ENCODE measurements around the gene NWD2. TPM values are rescaled to one million over a fixed set of nuclear protein-coding genes. Genes with fewer than 3 reads are reported as not detected.

Gene NWD2
- total RNA-seq, 1 donor from 2014 or later, result not detected

DNA sequence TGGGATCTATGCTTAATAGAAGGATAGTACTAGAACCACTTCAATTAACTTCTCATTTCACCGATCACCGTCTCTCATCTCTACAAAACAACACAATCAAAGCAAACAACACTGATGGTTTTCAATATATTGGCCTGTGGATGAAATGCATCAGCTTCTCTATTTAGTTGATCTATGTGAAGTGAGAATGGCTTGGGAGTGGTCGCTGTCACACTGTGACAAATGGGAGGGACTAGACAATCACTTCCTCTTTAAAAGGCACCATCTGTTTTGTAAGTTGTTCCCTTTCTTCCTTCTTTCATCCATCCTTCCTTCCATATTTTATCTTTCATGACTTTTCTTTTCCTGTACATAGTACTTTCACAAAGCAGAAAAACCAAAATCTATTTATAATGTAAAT is 23.9 kb upstream of the NWD2 start:
- no peaks in the 10 kb centered on the region for H3K4me1 ChIP-seq
- H3K27ac ChIP-seq (replicated peaks), result no peak overlapping the region
- intact Hi-C loops (cut with micrococcal nuclease), result no loop called here
- H3K9me3 ChIP-seq (replicated peaks), result no peaks in the 10 kb centered on the region
- TF ChIP-seq, protein P1, sequence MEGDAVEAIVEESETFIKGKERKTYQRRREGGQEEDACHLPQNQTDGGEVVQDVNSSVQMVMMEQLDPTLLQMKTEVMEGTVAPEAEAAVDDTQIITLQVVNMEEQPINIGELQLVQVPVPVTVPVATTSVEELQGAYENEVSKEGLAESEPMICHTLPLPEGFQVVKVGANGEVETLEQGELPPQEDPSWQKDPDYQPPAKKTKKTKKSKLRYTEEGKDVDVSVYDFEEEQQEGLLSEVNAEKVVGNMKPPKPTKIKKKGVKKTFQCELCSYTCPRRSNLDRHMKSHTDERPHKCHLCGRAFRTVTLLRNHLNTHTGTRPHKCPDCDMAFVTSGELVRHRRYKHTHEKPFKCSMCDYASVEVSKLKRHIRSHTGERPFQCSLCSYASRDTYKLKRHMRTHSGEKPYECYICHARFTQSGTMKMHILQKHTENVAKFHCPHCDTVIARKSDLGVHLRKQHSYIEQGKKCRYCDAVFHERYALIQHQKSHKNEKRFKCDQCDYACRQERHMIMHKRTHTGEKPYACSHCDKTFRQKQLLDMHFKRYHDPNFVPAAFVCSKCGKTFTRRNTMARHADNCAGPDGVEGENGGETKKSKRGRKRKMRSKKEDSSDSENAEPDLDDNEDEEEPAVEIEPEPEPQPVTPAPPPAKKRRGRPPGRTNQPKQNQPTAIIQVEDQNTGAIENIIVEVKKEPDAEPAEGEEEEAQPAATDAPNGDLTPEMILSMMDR (IDR thresholded peaks at IDR 0.05; ENCODE audit: borderline replicate concordance), result no peak
- H3K27me3 ChIP-seq (ENCODE audit: low read depth), result no peaks in the 10 kb centered on the region
- DNase-seq, result no peak
- no peak overlapping the region for H3K4me3 ChIP-seq
- H3K36me3 ChIP-seq, result no peaks in the 10 kb centered on the region

DNA sequence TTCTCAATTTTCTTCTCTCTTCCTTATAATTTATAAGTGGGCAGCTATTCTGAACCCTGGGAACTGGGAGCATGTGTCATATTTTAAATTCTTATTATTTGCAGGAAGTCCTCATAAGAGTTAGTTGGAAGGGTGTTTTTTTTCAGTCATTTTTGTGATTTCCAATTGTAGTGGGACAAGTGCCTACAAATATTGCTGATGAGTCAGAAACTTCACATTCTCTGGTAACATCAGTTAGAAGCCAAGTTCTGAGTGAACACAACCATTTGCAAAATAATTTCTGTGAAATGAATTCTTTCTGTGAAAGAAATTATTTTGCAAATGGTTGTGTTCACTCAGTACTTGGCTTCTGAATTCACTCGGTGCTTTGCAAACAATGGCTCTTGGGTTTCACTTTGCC is 20.8 kb upstream of the NWD2 start:
- Histone ChIP-seq H3K4me3 (no peak overlapping the region), H3K9me3 (replicated peaks) (no peaks in the 10 kb centered on the region), H3K27me3 (ENCODE audit: low read depth) (no peaks in the 10 kb centered on the region), H3K27ac (replicated peaks) (no peak overlapping the region), H3K4me1 (no peaks in the 10 kb centered on the region), H3K36me3 (no peaks in the 10 kb centered on the region)
- DNase-seq, result no peak
- intact Hi-C loops (cut with micrococcal nuclease), result no loop called here
- TF ChIP-seq, protein P1 (IDR thresholded peaks at IDR 0.05; ENCODE audit: borderline replicate concordance), result no peak

DNA sequence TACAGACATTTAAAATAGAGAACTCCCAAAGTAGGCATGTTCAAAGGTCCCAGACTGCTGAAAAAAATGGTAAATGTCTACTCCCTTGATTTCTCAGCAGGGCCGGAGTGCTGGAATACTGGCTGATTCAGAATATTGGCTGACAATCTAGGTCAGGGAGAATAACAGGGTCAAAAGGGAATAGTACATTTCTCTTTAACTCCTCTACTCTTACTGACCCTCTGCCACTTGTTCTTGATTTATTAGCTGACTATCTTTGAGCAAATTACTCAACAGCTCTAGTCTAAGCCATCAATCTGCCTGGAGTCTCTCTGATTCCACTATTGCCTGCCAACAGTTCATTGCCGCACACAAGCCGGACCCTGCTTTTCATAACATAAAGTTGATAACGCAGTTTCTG is 19.7 kb upstream of the NWD2 start:
- Histone ChIP-seq H3K4me1 (no peaks in the 10 kb centered on the region), H3K27me3 (ENCODE audit: low read depth) (no peaks in the 10 kb centered on the region), H3K27ac (replicated peaks) (no peak overlapping the region), H3K4me3 (no peak overlapping the region), H3K9me3 (replicated peaks) (no peaks in the 10 kb centered on the region), H3K36me3 (no peaks in the 10 kb centered on the region)
- DNase-seq, result no peak
- TF ChIP-seq, protein P1 (IDR thresholded peaks at IDR 0.05; ENCODE audit: borderline replicate concordance), result no peak
- intact Hi-C loops (cut with micrococcal nuclease), result no loop called here

DNA sequence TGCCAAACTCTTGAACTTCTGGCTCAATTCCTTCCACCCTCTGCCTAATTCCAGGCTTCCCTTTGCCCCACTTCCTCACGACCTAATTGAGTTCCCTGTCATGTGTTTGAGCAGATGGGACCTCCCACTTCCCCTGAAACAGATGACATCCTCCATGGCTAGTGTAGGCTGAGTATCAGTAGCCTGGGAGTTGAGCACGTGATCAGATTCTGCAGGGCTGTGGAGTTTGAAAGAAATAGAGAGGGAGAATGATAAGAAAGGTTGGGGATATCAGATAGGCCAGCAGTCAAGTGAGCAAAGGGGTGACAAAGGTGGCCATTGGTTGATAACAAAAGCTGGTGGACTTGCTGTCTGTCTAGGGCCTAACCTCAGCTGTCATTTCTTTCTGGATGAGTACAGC is 18.8 kb upstream of the NWD2 start:
- Histone ChIP-seq H3K4me1 (no peaks in the 10 kb centered on the region), H3K4me3 (no peak overlapping the region), H3K27ac (replicated peaks) (no peak overlapping the region), H3K27me3 (ENCODE audit: low read depth) (no peaks in the 10 kb centered on the region), H3K9me3 (replicated peaks) (no peaks in the 10 kb centered on the region), H3K36me3 (no peaks in the 10 kb centered on the region)
- TF ChIP-seq, protein P1 (IDR thresholded peaks at IDR 0.05; ENCODE audit: borderline replicate concordance), result no peak
- intact Hi-C loops (cut with micrococcal nuclease), result no loop called here
- DNase-seq, result no peak

DNA sequence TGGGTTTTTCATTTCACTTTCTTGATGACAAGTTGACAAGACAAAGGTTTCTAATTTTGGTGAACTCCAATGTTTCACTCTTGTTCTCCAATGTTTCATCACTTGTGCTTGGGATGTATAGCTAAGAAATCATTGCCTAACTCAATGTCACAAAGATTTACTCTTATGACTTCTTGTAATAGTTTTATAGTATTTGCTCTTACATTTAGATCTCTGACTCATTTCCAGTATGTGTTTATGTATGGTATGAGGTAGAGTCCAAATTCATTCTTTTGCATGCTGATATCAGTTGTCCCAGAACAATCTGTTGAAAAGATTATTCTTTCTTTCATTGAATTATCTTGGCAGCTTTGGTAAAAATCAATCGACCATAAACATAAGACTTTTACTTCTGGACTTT is 12.2 kb upstream of the NWD2 start:
- intact Hi-C loops (cut with micrococcal nuclease), result no loop called here
- no peaks in the 10 kb centered on the region for H3K36me3 ChIP-seq
- TF ChIP-seq, protein P1 (IDR thresholded peaks at IDR 0.05; ENCODE audit: borderline replicate concordance), result no peak
- no peaks in the 10 kb centered on the region for H3K4me1 ChIP-seq
- H3K27me3 ChIP-seq (ENCODE audit: low read depth), result peaks cover 11% of the 10 kb centered on the region
- DNase-seq, result no peak
- no peaks in the 10 kb centered on the region for H3K9me3 ChIP-seq (replicated peaks)
- H3K27ac ChIP-seq (replicated peaks), result no peak overlapping the region
- H3K4me3 ChIP-seq, result no peak overlapping the region

DNA sequence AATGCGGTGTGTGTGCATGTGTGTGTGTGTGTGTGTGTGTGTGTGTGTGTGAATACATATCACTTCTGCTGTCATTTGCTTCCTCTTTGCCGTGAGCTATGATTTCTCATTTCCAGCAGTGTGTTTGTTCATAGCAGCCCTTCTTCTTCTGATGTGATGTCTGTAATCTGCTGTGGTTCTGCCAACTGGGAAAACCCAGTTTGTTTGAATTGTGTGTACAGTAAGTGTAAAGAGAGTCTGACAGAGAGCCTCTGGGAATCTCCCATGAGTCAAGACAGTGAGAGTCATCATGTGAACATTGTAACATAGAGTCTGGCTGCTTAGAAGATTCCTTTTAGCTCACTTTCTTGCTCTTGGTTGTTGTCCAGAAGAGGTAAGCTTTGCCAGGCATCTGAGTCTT is 8.4 kb upstream of the NWD2 start:
- no peaks in the 10 kb centered on the region for H3K9me3 ChIP-seq (replicated peaks)
- H3K27ac ChIP-seq (replicated peaks), result no peak overlapping the region
- DNase-seq, result no peak
- intact Hi-C loops (cut with micrococcal nuclease), result no loop called here
- no peaks in the 10 kb centered on the region for H3K36me3 ChIP-seq
- H3K27me3 ChIP-seq (ENCODE audit: low read depth), result peaks cover 28% of the 10 kb centered on the region
- no peak overlapping the region for H3K4me3 ChIP-seq
- no peaks in the 10 kb centered on the region for H3K4me1 ChIP-seq
- TF ChIP-seq, protein P1 (IDR thresholded peaks at IDR 0.05; ENCODE audit: borderline replicate concordance), result no peak

All from left ventricle myocardium inferior (tissue), 1 donor.